Neural cell (in vitro differentiated cells): Measurements from ENCODE around the gene SMG1. TPM values are rescaled to one million over a fixed set of nuclear protein-coding genes. Genes with fewer than 3 reads are reported as not detected.

Experiments
- H2AFZ ChIP-seq: fragments of 200-600, 300-800 bp; sonication (generic), shearing (Covaris generic); 2 replicates; pipeline ENCODE4 v1.6.0; 2014; ENCODE audit warnings: low read depth, mild to moderate bottlenecking, antibody characterized with exemption, low read length, moderate library complexity
- H3F3A ChIP-seq: fragments of 200-600 bp; shearing (Covaris generic); 2 replicates; pipeline ENCODE4 v1.6.1; 2016; ENCODE audit warnings: mild to moderate bottlenecking, moderate library complexity, mixed read lengths, antibody characterized with exemption, low read length; ENCODE audit not compliant: insufficient read depth, poor library complexity, severe bottlenecking
- H3K27ac ChIP-seq: fragments of 200-600, 300-800 bp; sonication (generic), shearing (Covaris generic); 2 replicates; pipeline ENCODE4 v1.5.1; 2014; ENCODE audit warnings: mild to moderate bottlenecking, low read length, moderate library complexity
- H3K27me3 ChIP-seq: fragments of 300-800, 200-600 bp; sonication (generic), shearing (Covaris generic); 2 replicates; pipeline ENCODE4 v1.6.0; 2014; ENCODE audit warnings: mild to moderate bottlenecking, low read depth, low read length, moderate library complexity; ENCODE audit not compliant: insufficient read depth
- H3K36me3 ChIP-seq: fragments of 300-800, 200-600 bp; sonication (generic), shearing (Covaris generic); 2 replicates; pipeline ENCODE4 v1.5.1; 2014; ENCODE audit warnings: mild to moderate bottlenecking, antibody characterized with exemption, low read length, moderate library complexity; ENCODE audit not compliant: insufficient read depth
- H3K4me2 ChIP-seq: fragments of 300-800, 200-600 bp; sonication (generic), shearing (Covaris generic); 2 replicates; pipeline ENCODE4 v1.6.0; 2014; ENCODE audit warnings: mild to moderate bottlenecking, low read length
- H3K4me3 ChIP-seq: fragments of 300-800, 200-600 bp; sonication (generic), shearing (Covaris generic); 2 replicates; pipeline ENCODE4 v1.5.1; 2014; ENCODE audit warnings: mild to moderate bottlenecking, low read length, moderate library complexity
- H3K79me2 ChIP-seq: fragments of 200-600 bp; shearing (Covaris generic); replicated peaks from 2 replicates; pipeline ENCODE4 v1.6.0; 2014; ENCODE audit warnings: mild to moderate bottlenecking, low read length, moderate library complexity; ENCODE audit not compliant: insufficient read depth
- H3K9ac ChIP-seq: fragments of 300-800, 200-600 bp; sonication (generic), shearing (Covaris generic); 2 replicates; pipeline ENCODE4 v1.6.1; 2016; ENCODE audit warnings: mild to moderate bottlenecking, low read length, mixed read lengths
- H3K9me2 ChIP-seq: fragments of 200-600 bp; shearing (Covaris generic); 2 replicates; pipeline ENCODE4 v1.6.1; 2016; ENCODE audit warnings: mild to moderate bottlenecking, low read length, mixed read lengths; ENCODE audit not compliant: insufficient read depth
- H3K9me3 ChIP-seq: fragments of 200-600, 300-800 bp; sonication (generic), shearing (Covaris generic); 2 replicates; pipeline ENCODE4 v1.6.1; 2016; ENCODE audit warnings: mild to moderate bottlenecking, mixed run types, low read length, moderate library complexity, mixed read lengths
- H4K20me1 ChIP-seq: fragments of 200-600 bp; shearing (Covaris generic); 2 replicates; pipeline ENCODE4 v1.6.1; 2016; ENCODE audit warnings: mild to moderate bottlenecking, mixed run types; ENCODE audit not compliant: insufficient read depth
- EP300 ChIP-seq: fragments of 450-650 bp; conservative IDR thresholded peaks from 2 replicates; pipeline ENCODE4 v1.6.1; 2014; ENCODE audit warnings: antibody characterized with exemption, mild to moderate bottlenecking, moderate library complexity; ENCODE audit not compliant: poor library complexity, severe bottlenecking
- EZH2 ChIP-seq: fragments of 200-600, 300-800 bp; shearing (Covaris generic), sonication (generic); IDR thresholded peaks from 2 replicates; pipeline ENCODE4 v1.6.1; 2014; ENCODE audit warnings: antibody characterized with exemption, low read length, borderline replicate concordance, mild to moderate bottlenecking; ENCODE audit not compliant: insufficient read depth, poor library complexity, severe bottlenecking
- MXI1 ChIP-seq: fragments of 450-650 bp; conservative IDR thresholded peaks from 2 replicates; pipeline ENCODE4 v1.6.1; 2014; ENCODE audit warnings: antibody characterized with exemption, mild to moderate bottlenecking; ENCODE audit not compliant: poor library complexity, severe bottlenecking
- POLR2AphosphoS5 ChIP-seq: IDR thresholded peaks from 2 replicates; pipeline ENCODE4 v1.6.1; 2012
- RAD21 ChIP-seq: fragments of 450-650 bp; conservative IDR thresholded peaks from 2 replicates; pipeline ENCODE4 v1.6.1; 2014; ENCODE audit warnings: antibody characterized with exemption, mild to moderate bottlenecking, moderate library complexity
- SMC3 ChIP-seq: fragments of 450-650 bp; conservative IDR thresholded peaks from 2 replicates; pipeline ENCODE4 v1.6.1; 2014; ENCODE audit warnings: antibody characterized with exemption, mild to moderate bottlenecking, moderate library complexity; ENCODE audit not compliant: poor library complexity
- TAF1 ChIP-seq: IDR thresholded peaks from 2 replicates; pipeline ENCODE4 v1.6.1; 2012; ENCODE audit warnings: low read depth
- polyA plus RNA-seq: library from polyadenylated mRNA; depleted of rRNA; stranded (reverse); fragments of >200 nt; gene quantifications from 2 replicates; pipeline ENCODE4 v1.2.3, GENCODE V29; 2014
- TF ChIP-seq, protein P1 (sequence below): IDR thresholded peaks from 2 replicates; pipeline ENCODE4 v1.6.1; 2012; ENCODE audit warnings: borderline replicate concordance
- TF ChIP-seq, protein P2 (sequence below): fragments of 450-650 bp; IDR thresholded peaks from 2 replicates; pipeline ENCODE4 v1.5.1; 2014; ENCODE audit warnings: antibody characterized with exemption, mild to moderate bottlenecking, moderate library complexity; ENCODE audit not compliant: poor library complexity, severe bottlenecking

The SMG1 gene
- polyA plus RNA-seq, 1 donor from 2014 or later = 26.3 TPM

DNA sequence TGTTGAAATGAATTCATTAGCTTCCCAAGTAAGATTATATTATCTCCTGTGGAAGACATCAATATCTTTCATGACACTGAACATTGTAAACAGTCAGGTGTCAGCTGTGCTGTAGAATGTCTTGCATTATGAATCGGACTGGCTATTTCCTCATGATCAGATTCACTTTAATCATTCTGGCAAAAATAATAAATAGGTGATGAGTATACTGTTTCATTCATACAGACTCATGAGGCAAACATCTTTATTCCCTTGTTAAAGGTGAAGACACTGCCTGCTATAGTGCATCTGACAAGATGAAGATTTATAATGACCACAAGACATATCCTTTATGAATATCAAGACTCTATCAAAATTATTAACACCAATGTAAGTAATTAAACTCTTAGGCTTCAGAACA lies 73.6 kb downstream of the SMG1 start:
- Histone ChIP-seq H3K79me2 (no peaks in the 10 kb centered on the region), H3K4me2 (no peak overlapping the region), H3K27ac (no peak overlapping the region), H3K9me3 (no peaks in the 10 kb centered on the region), H3K9ac (no peak overlapping the region), H3K9me2 (no peaks in the 10 kb centered on the region), H4K20me1 (no peaks in the 10 kb centered on the region), H3K27me3 (no peaks in the 10 kb centered on the region), H3K36me3 (peaks cover 5% of the 10 kb centered on the region), H3F3A (no peaks in the 10 kb centered on the region), H2AFZ (no peak overlapping the region), H3K4me3 (no peak overlapping the region)
- TF ChIP-seq, protein P1, sequence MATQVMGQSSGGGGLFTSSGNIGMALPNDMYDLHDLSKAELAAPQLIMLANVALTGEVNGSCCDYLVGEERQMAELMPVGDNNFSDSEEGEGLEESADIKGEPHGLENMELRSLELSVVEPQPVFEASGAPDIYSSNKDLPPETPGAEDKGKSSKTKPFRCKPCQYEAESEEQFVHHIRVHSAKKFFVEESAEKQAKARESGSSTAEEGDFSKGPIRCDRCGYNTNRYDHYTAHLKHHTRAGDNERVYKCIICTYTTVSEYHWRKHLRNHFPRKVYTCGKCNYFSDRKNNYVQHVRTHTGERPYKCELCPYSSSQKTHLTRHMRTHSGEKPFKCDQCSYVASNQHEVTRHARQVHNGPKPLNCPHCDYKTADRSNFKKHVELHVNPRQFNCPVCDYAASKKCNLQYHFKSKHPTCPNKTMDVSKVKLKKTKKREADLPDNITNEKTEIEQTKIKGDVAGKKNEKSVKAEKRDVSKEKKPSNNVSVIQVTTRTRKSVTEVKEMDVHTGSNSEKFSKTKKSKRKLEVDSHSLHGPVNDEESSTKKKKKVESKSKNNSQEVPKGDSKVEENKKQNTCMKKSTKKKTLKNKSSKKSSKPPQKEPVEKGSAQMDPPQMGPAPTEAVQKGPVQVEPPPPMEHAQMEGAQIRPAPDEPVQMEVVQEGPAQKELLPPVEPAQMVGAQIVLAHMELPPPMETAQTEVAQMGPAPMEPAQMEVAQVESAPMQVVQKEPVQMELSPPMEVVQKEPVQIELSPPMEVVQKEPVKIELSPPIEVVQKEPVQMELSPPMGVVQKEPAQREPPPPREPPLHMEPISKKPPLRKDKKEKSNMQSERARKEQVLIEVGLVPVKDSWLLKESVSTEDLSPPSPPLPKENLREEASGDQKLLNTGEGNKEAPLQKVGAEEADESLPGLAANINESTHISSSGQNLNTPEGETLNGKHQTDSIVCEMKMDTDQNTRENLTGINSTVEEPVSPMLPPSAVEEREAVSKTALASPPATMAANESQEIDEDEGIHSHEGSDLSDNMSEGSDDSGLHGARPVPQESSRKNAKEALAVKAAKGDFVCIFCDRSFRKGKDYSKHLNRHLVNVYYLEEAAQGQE = no peak
- TF ChIP-seq, protein P2, sequence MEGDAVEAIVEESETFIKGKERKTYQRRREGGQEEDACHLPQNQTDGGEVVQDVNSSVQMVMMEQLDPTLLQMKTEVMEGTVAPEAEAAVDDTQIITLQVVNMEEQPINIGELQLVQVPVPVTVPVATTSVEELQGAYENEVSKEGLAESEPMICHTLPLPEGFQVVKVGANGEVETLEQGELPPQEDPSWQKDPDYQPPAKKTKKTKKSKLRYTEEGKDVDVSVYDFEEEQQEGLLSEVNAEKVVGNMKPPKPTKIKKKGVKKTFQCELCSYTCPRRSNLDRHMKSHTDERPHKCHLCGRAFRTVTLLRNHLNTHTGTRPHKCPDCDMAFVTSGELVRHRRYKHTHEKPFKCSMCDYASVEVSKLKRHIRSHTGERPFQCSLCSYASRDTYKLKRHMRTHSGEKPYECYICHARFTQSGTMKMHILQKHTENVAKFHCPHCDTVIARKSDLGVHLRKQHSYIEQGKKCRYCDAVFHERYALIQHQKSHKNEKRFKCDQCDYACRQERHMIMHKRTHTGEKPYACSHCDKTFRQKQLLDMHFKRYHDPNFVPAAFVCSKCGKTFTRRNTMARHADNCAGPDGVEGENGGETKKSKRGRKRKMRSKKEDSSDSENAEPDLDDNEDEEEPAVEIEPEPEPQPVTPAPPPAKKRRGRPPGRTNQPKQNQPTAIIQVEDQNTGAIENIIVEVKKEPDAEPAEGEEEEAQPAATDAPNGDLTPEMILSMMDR = no peak
- TF ChIP-seq MXI1 (no peak), SMC3 (no peak), EZH2 (no peak), EP300 (no peak), TAF1 (no peak), POLR2AphosphoS5 (no peak), RAD21 (no peak)

DNA sequence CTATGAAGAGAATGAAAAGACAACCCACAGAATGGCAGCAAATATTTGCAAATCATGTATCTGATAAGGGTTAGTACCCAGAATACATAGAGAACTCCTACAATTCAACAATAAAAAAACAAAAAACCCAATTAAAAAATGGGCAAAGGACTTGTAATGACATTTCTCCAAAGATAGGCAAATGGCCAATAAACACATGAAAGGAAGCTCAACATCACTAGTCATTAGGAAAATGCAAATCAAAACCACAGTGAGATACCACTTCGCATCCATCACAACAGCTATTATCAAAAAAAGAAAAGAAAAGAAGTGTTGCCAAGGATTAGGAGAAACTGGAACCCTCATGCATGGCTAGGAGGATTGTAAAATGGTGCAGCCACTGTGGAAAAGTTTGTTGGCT lies 79.8 kb downstream of the SMG1 start:
- no peaks in the 10 kb centered on the region for H3K79me2 ChIP-seq
- H3K9me3 ChIP-seq = no peaks in the 10 kb centered on the region
- TF ChIP-seq RAD21 = no peak
- TF ChIP-seq, protein P1 = no peak
- TF ChIP-seq TAF1 = no peak
- TF ChIP-seq SMC3 = no peak
- no peak for TF ChIP-seq EZH2
- no peak for TF ChIP-seq POLR2AphosphoS5
- no peak for TF ChIP-seq EP300
- H3K9me2 ChIP-seq = no peaks in the 10 kb centered on the region
- no peaks in the 10 kb centered on the region for H4K20me1 ChIP-seq
- no peak overlapping the region for H3K4me2 ChIP-seq
- H3F3A ChIP-seq = no peaks in the 10 kb centered on the region
- no peak overlapping the region for H3K9ac ChIP-seq
- H3K4me3 ChIP-seq = no peak overlapping the region
- H3K27me3 ChIP-seq = no peaks in the 10 kb centered on the region
- H3K36me3 ChIP-seq = peaks cover 5% of the 10 kb centered on the region
- no peak overlapping the region for H2AFZ ChIP-seq
- no peak overlapping the region for H3K27ac ChIP-seq
